Lung microvascular endothelial cell (primary cell): ENCODE measurements around the gene KLF13. TPM values are rescaled to one million over a fixed set of nuclear protein-coding genes. Genes with fewer than 3 reads are reported as not detected.

Source experiments
- DNase-seq, 2 donors: peaks; one replicate each; pipeline versions ENCODE4 v3.0.0 to v3.0.0-alpha.2; 2010; ENCODE audit warnings: low read depth in 2 of 2
- total RNA-seq: library from RNA; depleted of rRNA; stranded (reverse); fragments of >200 nt; gene quantifications from 2 replicates; pipeline ENCODE4 v1.2.1, GENCODE V29; 2014

KLF13 gene
- total RNA-seq, 1 donor from 2014 or later, result 31.7 TPM

GRCh38 chr15:31399544-31400171 is 73.0 kb downstream of the KLF13 start:
- DNase-seq, result no peak

GRCh38 chr15:31400222-31400927 is 73.7 kb downstream of the KLF13 start:
- DNase-seq, result no peak

GRCh38 chr15:31401282-31401681 is 74.6 kb downstream of the KLF13 start:
- DNase-seq, result no peak

- no peak for DNase-seq
Measured at GRCh38 chr15:31402003-31402402, 75.4 kb downstream of the KLF13 start.

GRCh38 chr15:31402511-31403056 is 75.9 kb downstream of the KLF13 start:
- DNase-seq, result peak in 1 of 2 donors; percentile 24

- no peak for DNase-seq
Measured at GRCh38 chr15:31403096-31403495, 76.5 kb downstream of the KLF13 start.

GRCh38 chr15:31403606-31404005 is 77.0 kb downstream of the KLF13 start:
- no peak for DNase-seq

GRCh38 chr15:31404345-31404744 is 77.7 kb downstream of the KLF13 start:
- no peak for DNase-seq

GRCh38 chr15:31405200-31405920 is 78.7 kb downstream of the KLF13 start:
- peak in 1 of 2 donors; percentile 51 for DNase-seq

- DNase-seq, result no peak
Measured at GRCh38 chr15:31407376-31407775, 80.7 kb downstream of the KLF13 start.

- DNase-seq, result no peak
Measured at GRCh38 chr15:31407851-31408250, 81.2 kb downstream of the KLF13 start.

- DNase-seq, result no peak
Measured at GRCh38 chr15:31408724-31409123, 82.1 kb downstream of the KLF13 start.

- DNase-seq, result no peak
Measured at GRCh38 chr15:31409171-31409570, 82.5 kb downstream of the KLF13 start.

- DNase-seq, result no peak
Measured at GRCh38 chr15:31412824-31413223, 86.2 kb downstream of the KLF13 start.

- DNase-seq, result no peak
Measured at GRCh38 chr15:31415201-31415600, 88.6 kb downstream of the KLF13 start.

GRCh38 chr15:31419820-31420219 is 93.2 kb downstream of the KLF13 start:
- DNase-seq, result no peak

GRCh38 chr15:31427411-31427810 is 100.8 kb downstream of the KLF13 start:
- no peak for DNase-seq

Other genes with a start within 250 kb of the KLF13 start
- 0.20 TPM in 1 of 2 replicates, not detected in the other for gene TRPM1, start 225.1 kb upstream of the KLF13 start, total RNA-seq